Stimulated activated naive CD8-positive, alpha-beta T cell treated with anti-CD3 and anti-CD28 coated beads, Interleukin-15, amount 100 ng/mL, for 72 hours (primary cell): Measurements from ENCODE around the gene F10.

ENCODE experiments used
- ATAC-seq: fragments of 150-1000 bp; cut with Tn5 transposase; 2 replicates; pipeline ENCODE4 v1.10.0; 2021; ENCODE audit warnings: mild to moderate bottlenecking, moderate library complexity
- DNase-seq, 2 donors: peaks; one replicate each; pipeline ENCODE4 v3.0.0; 2021 to 2022
- H3K27ac Mint-ChIP-seq, 2 donors: one replicate each; pipeline ENCODE4 v1.8.0; 2022; ENCODE audit warnings: mild to moderate bottlenecking in 2 of 2, mixed read lengths in 2 of 2, moderate library complexity in 2 of 2
- H3K27me3 Mint-ChIP-seq: one replicate; pipeline ENCODE4 v1.8.0; 2022; ENCODE audit warnings: mixed read lengths
- H3K4me1 Mint-ChIP-seq: one replicate; pipeline ENCODE4 v1.8.0; 2022; ENCODE audit warnings: mild to moderate bottlenecking, mixed read lengths
- H3K4me3 Mint-ChIP-seq, 2 donors: one replicate each; pipeline ENCODE4 v1.8.0; 2022; ENCODE audit warnings: mild to moderate bottlenecking in 2 of 2, mixed read lengths in 2 of 2, moderate library complexity in 1 of 2
- H3K9me3 Mint-ChIP-seq, 2 donors: one replicate each; pipeline ENCODE4 v1.8.0; 2022; ENCODE audit warnings: mixed read lengths in 2 of 2

Gene F10

GRCh38 chr13:113169277-113170272, 47.0 kb downstream of the F10 start:
- no peaks in the 10 kb centered on the region for H3K27me3 Mint-ChIP-seq

GRCh38 chr13:113170511-113170910, 47.9 kb downstream of the F10 start:
- Mint-ChIP-seq H3K9me3 (no peaks in the 10 kb centered on the region), H3K4me3 (no peak overlapping the region), H3K27ac (no peak overlapping the region), H3K27me3 (no peaks in the 10 kb centered on the region), H3K4me1 (peaks cover 9% of the 10 kb centered on the region)
- DNase-seq (no peak), ATAC-seq (no peak)

More at GRCh38 chr13:113169277-113170272, 47.0 kb downstream of the F10 start:
- H3K9me3 Mint-ChIP-seq = no peaks in the 10 kb centered on the region
- DNase-seq = no peak
- no peak overlapping the region for H3K4me3 Mint-ChIP-seq
- H3K27ac Mint-ChIP-seq = no peak overlapping the region
- ATAC-seq = no peak
- peaks cover 13% of the 10 kb centered on the region for H3K4me1 Mint-ChIP-seq

- DNase-seq (no peak), ATAC-seq (no peak)
- Mint-ChIP-seq H3K4me3 (no peak overlapping the region), H3K9me3 (no peaks in the 10 kb centered on the region), H3K27ac (no peak overlapping the region), H3K27me3 (no peaks in the 10 kb centered on the region), H3K4me1 (peaks cover 11% of the 10 kb centered on the region)
Measured at GRCh38 chr13:113171250-113172125, 48.9 kb downstream of the F10 start.

- DNase-seq = no peak
- H3K27ac Mint-ChIP-seq = peak overlapping the region in 1 of 2 donors; percentile 77
- ATAC-seq = no peak
- no peaks in the 10 kb centered on the region for H3K27me3 Mint-ChIP-seq
- peaks cover 10% of the 10 kb centered on the region for H3K4me1 Mint-ChIP-seq
- no peak overlapping the region for H3K4me3 Mint-ChIP-seq
- H3K9me3 Mint-ChIP-seq = no peaks in the 10 kb centered on the region
Measured at GRCh38 chr13:113172419-113172926, 49.9 kb downstream of the F10 start.

GRCh38 chr13:113176280-113176679, 53.7 kb downstream of the F10 start:
- ATAC-seq (no peak), DNase-seq (no peak)
- Mint-ChIP-seq H3K4me1 (peaks cover 10% of the 10 kb centered on the region), H3K27me3 (no peaks in the 10 kb centered on the region), H3K9me3 (no peaks in the 10 kb centered on the region), H3K4me3 (no peak overlapping the region), H3K27ac (peak overlapping the region; percentile 37 to 85)

- ATAC-seq (no peak), DNase-seq (no peak)
- H3K9me3 Mint-ChIP-seq = no peaks in the 10 kb centered on the region
- no peak overlapping the region for H3K4me3 Mint-ChIP-seq
- no peaks in the 10 kb centered on the region for H3K27me3 Mint-ChIP-seq
- no peak overlapping the region for H3K27ac Mint-ChIP-seq
- H3K4me1 Mint-ChIP-seq = peaks cover 10% of the 10 kb centered on the region
Measured at GRCh38 chr13:113176822-113177221, 54.2 kb downstream of the F10 start.

- H3K27ac Mint-ChIP-seq = no peak overlapping the region
- no peaks in the 10 kb centered on the region for H3K9me3 Mint-ChIP-seq
- no peak for DNase-seq
- no peaks in the 10 kb centered on the region for H3K27me3 Mint-ChIP-seq
- no peak overlapping the region for H3K4me3 Mint-ChIP-seq
- H3K4me1 Mint-ChIP-seq = peaks cover 10% of the 10 kb centered on the region
- no peak for ATAC-seq
Measured at GRCh38 chr13:113178070-113178895, 55.7 kb downstream of the F10 start.

GRCh38 chr13:113178896-113179167, 56.2 kb downstream of the F10 start:
- DNase-seq (no peak), ATAC-seq (no peak)
- H3K9me3 Mint-ChIP-seq = no peaks in the 10 kb centered on the region
- H3K27me3 Mint-ChIP-seq = no peaks in the 10 kb centered on the region
- peaks cover 10% of the 10 kb centered on the region for H3K4me1 Mint-ChIP-seq
- no peak overlapping the region for H3K4me3 Mint-ChIP-seq
- H3K27ac Mint-ChIP-seq = no peak overlapping the region

GRCh38 chr13:113179374-113180230, 57.0 kb downstream of the F10 start:
- Mint-ChIP-seq H3K9me3 (no peaks in the 10 kb centered on the region), H3K4me3 (no peak overlapping the region), H3K27me3 (no peaks in the 10 kb centered on the region), H3K4me1 (peaks cover 10% of the 10 kb centered on the region), H3K27ac (peak overlapping the region in 1 of 2 donors; percentile 66)
- ATAC-seq (no peak), DNase-seq (no peak)

- ATAC-seq = no peak
- H3K27ac Mint-ChIP-seq = peak overlapping the region in 1 of 2 donors; percentile 89
- no peaks in the 10 kb centered on the region for H3K27me3 Mint-ChIP-seq
- H3K4me3 Mint-ChIP-seq = no peak overlapping the region
- no peak for DNase-seq
- H3K4me1 Mint-ChIP-seq = peaks cover 24% of the 10 kb centered on the region
- no peaks in the 10 kb centered on the region for H3K9me3 Mint-ChIP-seq
Measured at GRCh38 chr13:113182046-113182445, 59.4 kb downstream of the F10 start.

- Mint-ChIP-seq H3K27me3 (no peaks in the 10 kb centered on the region), H3K9me3 (no peaks in the 10 kb centered on the region), H3K4me1 (peaks cover 38% of the 10 kb centered on the region), H3K4me3 (no peak overlapping the region), H3K27ac (no peak overlapping the region)
- DNase-seq (no peak), ATAC-seq (no peak)
Measured at GRCh38 chr13:113183450-113184129, 61.0 kb downstream of the F10 start.

- ATAC-seq (no peak), DNase-seq (no peak)
- Mint-ChIP-seq H3K4me1 (peaks cover 44% of the 10 kb centered on the region), H3K9me3 (no peaks in the 10 kb centered on the region), H3K4me3 (peak overlapping the region; percentile 26 to 66), H3K27ac (peak overlapping the region in 1 of 2 donors; percentile 55), H3K27me3 (no peaks in the 10 kb centered on the region)
Measured at GRCh38 chr13:113184568-113185440, 62.2 kb downstream of the F10 start.
